Stomach (tissue), 4 donors: Measurements from ENCODE around the gene WDR82.

Experiments
- EP300 ChIP-seq: sonication (generic); formaldehyde crosslinking; IDR thresholded peaks from one replicate; pipeline ENCODE4 v1.6.1; 2017; ENCODE audit warnings: antibody characterized with exemption
- POLR2A ChIP-seq, 4 donors: fragments of 450-650 bp; IDR thresholded peaks; one replicate each; pipeline ENCODE4 v1.6.1; 2016; ENCODE audit warnings: antibody characterized with exemption in 4 of 4, control low read depth in 2 of 4, mild to moderate bottlenecking in 1 of 4, moderate library complexity in 1 of 4
- POLR2AphosphoS5 ChIP-seq, 3 donors: sonication (generic); formaldehyde crosslinking; IDR thresholded peaks; one replicate each; pipeline ENCODE4 v1.6.1; 2016; ENCODE audit warnings: antibody characterized with exemption in 3 of 3
- TF ChIP-seq, protein P1 (sequence below), 7 experiments: fragments of 450-650 bp in 4 of 7; fragments of 200-600 bp in 3 of 7; sonication (generic) in 3 of 7; IDR thresholded peaks; one replicate each; pipeline ENCODE4 v1.5.1; 2016 to 2019; ENCODE audit warnings: antibody characterized with exemption in 7 of 7, control low read depth in 2 of 7, mild to moderate bottlenecking in 1 of 7

- TF ChIP-seq, protein P1, sequence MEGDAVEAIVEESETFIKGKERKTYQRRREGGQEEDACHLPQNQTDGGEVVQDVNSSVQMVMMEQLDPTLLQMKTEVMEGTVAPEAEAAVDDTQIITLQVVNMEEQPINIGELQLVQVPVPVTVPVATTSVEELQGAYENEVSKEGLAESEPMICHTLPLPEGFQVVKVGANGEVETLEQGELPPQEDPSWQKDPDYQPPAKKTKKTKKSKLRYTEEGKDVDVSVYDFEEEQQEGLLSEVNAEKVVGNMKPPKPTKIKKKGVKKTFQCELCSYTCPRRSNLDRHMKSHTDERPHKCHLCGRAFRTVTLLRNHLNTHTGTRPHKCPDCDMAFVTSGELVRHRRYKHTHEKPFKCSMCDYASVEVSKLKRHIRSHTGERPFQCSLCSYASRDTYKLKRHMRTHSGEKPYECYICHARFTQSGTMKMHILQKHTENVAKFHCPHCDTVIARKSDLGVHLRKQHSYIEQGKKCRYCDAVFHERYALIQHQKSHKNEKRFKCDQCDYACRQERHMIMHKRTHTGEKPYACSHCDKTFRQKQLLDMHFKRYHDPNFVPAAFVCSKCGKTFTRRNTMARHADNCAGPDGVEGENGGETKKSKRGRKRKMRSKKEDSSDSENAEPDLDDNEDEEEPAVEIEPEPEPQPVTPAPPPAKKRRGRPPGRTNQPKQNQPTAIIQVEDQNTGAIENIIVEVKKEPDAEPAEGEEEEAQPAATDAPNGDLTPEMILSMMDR (IDR thresholded peaks at IDR 0.05): no peak
- TF ChIP-seq EP300 (no peak), POLR2AphosphoS5 (IDR thresholded peaks at IDR 0.05) (no peak), POLR2A (IDR thresholded peaks at IDR 0.05) (no peak)
Measured at GRCh38 chr3:52272831-52273230, 5.6 kb downstream of the WDR82 start.
